ENCODE results near the gene BBS9.
"Not testable (repeated sequence)": the region's sequence is repeated elsewhere in the genome, so short reads cannot be mapped to it uniquely, and the experiment has no call there.

The BBS9 gene

GRCh38 chr7:33509206-33509605, 379.8 kb downstream of the BBS9 start:
- no peak for DNase-seq

- DNase-seq = no peak
Observed at GRCh38 chr7:33511778-33512177, 382.4 kb downstream of the BBS9 start.

- DNase-seq = no peak
Observed at GRCh38 chr7:33516568-33516967, 387.2 kb downstream of the BBS9 start.

GRCh38 chr7:33517191-33517590, 387.8 kb downstream of the BBS9 start:
- DNase-seq = no peak

- DNase-seq = not testable (repeated sequence)
Observed at GRCh38 chr7:33527008-33527407, 397.6 kb downstream of the BBS9 start.

GRCh38 chr7:33527613-33528012, 398.2 kb downstream of the BBS9 start:
- DNase-seq = not testable (repeated sequence)

- DNase-seq = no peak
Observed at GRCh38 chr7:33529070-33529469, 399.7 kb downstream of the BBS9 start.

- no peak for DNase-seq
Observed at GRCh38 chr7:33530664-33531063, 401.3 kb downstream of the BBS9 start.

- DNase-seq = no peak
Observed at GRCh38 chr7:33531888-33532287, 402.5 kb downstream of the BBS9 start.

- no peak for DNase-seq
Observed at GRCh38 chr7:33534833-33535232, 405.5 kb downstream of the BBS9 start.

- DNase-seq = no peak
Observed at GRCh38 chr7:33535989-33536388, 406.6 kb downstream of the BBS9 start.

- no peak for DNase-seq
Observed at GRCh38 chr7:33536398-33537103, 407.2 kb downstream of the BBS9 start.

- DNase-seq = no peak
Observed at GRCh38 chr7:33537104-33537477, 407.7 kb downstream of the BBS9 start.

GRCh38 chr7:33539198-33539597, 409.8 kb downstream of the BBS9 start:
- no peak for DNase-seq

GRCh38 chr7:33539659-33540400, 410.5 kb downstream of the BBS9 start:
- DNase-seq = no peak

GRCh38 chr7:33547880-33548279, 418.5 kb downstream of the BBS9 start:
- no peak for DNase-seq

GRCh38 chr7:33550363-33550762, 421.0 kb downstream of the BBS9 start:
- no peak for DNase-seq

- no peak for DNase-seq
Observed at GRCh38 chr7:33550979-33551378, 421.6 kb downstream of the BBS9 start.

GRCh38 chr7:33554046-33554445, 424.7 kb downstream of the BBS9 start:
- DNase-seq = no peak

GRCh38 chr7:33554576-33554975, 425.2 kb downstream of the BBS9 start:
- no peak for DNase-seq

GRCh38 chr7:33556472-33556871, 427.1 kb downstream of the BBS9 start:
- no peak for DNase-seq

- no peak for DNase-seq
Observed at GRCh38 chr7:33558549-33559323, 429.4 kb downstream of the BBS9 start.

GRCh38 chr7:33559324-33559710, 430.0 kb downstream of the BBS9 start:
- DNase-seq = no peak

GRCh38 chr7:33562996-33563395, 433.6 kb downstream of the BBS9 start:
- no peak for DNase-seq
